GM23338 (cell line): ENCODE results near the gene L3MBTL4. TPM values are rescaled to one million over a fixed set of nuclear protein-coding genes. Genes with fewer than 3 reads are reported as not detected.

ENCODE experiments used
- ATAC-seq: fragments of 200-7000 bp; cut with Tn5 transposase; 3 replicates; pipeline ENCODE4 v1.9.1; 2020
- DNase-seq: peaks from one replicate; pipeline ENCODE4 v3.0.0-alpha.2; 2015; ENCODE audit warnings: low spot score
- H2AFZ ChIP-seq: fragments of 200-600 bp; sonication (generic); 2 replicates; pipeline ENCODE4 v1.8.0; 2016; ENCODE audit warnings: antibody characterized with exemption, mild to moderate bottlenecking, moderate library complexity
- H3F3A ChIP-seq: fragments of 200-600 bp; sonication (generic); replicated peaks from 2 replicates; pipeline ENCODE4 v1.8.0; 2017; ENCODE audit warnings: antibody characterized with exemption, mixed run types, low read depth
- H3K27ac ChIP-seq: fragments of 200-600 bp; sonication (generic); 2 replicates; pipeline ENCODE4 v1.6.1; 2016; ENCODE audit warnings: low read depth
- H3K27me3 ChIP-seq: fragments of 200-600 bp; sonication (generic); 2 replicates; pipeline ENCODE4 v1.8.0; 2016; ENCODE audit warnings: mild to moderate bottlenecking, mixed run types, moderate library complexity; ENCODE audit not compliant: insufficient read depth
- H3K36me3 ChIP-seq: fragments of 200-600 bp; sonication (generic); 2 replicates; pipeline ENCODE4 v1.8.0; 2016; ENCODE audit warnings: mild to moderate bottlenecking; ENCODE audit not compliant: insufficient read depth
- H3K4me1 ChIP-seq: fragments of 200-600 bp; sonication (generic); 2 replicates; pipeline ENCODE4 v1.8.0; 2016; ENCODE audit warnings: mild to moderate bottlenecking, moderate library complexity; ENCODE audit not compliant: insufficient read depth
- H3K4me2 ChIP-seq: fragments of 200-600 bp; sonication (generic); 2 replicates; pipeline ENCODE4 v1.7.1; 2017; ENCODE audit warnings: mixed run types
- H3K4me3 ChIP-seq: fragments of 200-600 bp; sonication (generic); 2 replicates; pipeline ENCODE4 v1.6.1; 2016; ENCODE audit warnings: mixed run types
- H3K79me2 ChIP-seq: fragments of 200-600 bp; sonication (generic); replicated peaks from 2 replicates; pipeline ENCODE4 v1.8.0; 2017; ENCODE audit warnings: mild to moderate bottlenecking; ENCODE audit not compliant: insufficient read depth
- H3K9me2 ChIP-seq: fragments of 200-600 bp; sonication (generic); 2 replicates; pipeline ENCODE4 v1.8.0; 2017; ENCODE audit not compliant: insufficient read depth
- H4K20me1 ChIP-seq: fragments of 200-600 bp; sonication (generic); replicated peaks from 2 replicates; pipeline ENCODE4 v1.8.0; 2017; ENCODE audit warnings: mild to moderate bottlenecking; ENCODE audit not compliant: insufficient read depth
- H3K27ac Mint-ChIP-seq: 2 replicates; pipeline ENCODE4 v1.8.0; 2020; ENCODE audit warnings: inconsistent platforms, mild to moderate bottlenecking, moderate library complexity, mixed read lengths
- H3K27me3 Mint-ChIP-seq: 3 replicates; pipeline ENCODE4 v1.8.0; 2022; ENCODE audit warnings: low read depth, mild to moderate bottlenecking, moderate library complexity, mixed read lengths, inconsistent platforms; ENCODE audit not compliant: insufficient read depth, poor library complexity
- H3K36me3 Mint-ChIP-seq: 3 replicates; pipeline ENCODE4 v1.8.0; 2021; ENCODE audit warnings: low read depth, mild to moderate bottlenecking, inconsistent platforms, moderate library complexity, mixed read lengths
- H3K4me1 Mint-ChIP-seq: 3 replicates; pipeline ENCODE4 v1.8.0; 2020; ENCODE audit warnings: mild to moderate bottlenecking, inconsistent platforms, mixed read lengths
- H3K4me3 Mint-ChIP-seq: 3 replicates; pipeline ENCODE4 v1.8.0; 2021; ENCODE audit warnings: moderate library complexity, mild to moderate bottlenecking, inconsistent platforms, mixed read lengths
- H3K9me3 Mint-ChIP-seq: 3 replicates; pipeline ENCODE4 v1.8.0; 2020; ENCODE audit warnings: moderate library complexity, mild to moderate bottlenecking, inconsistent platforms, mixed read lengths
- CREB1 ChIP-seq: fragments of 250-450 bp; sonication (Bioruptor Pico); IDR thresholded peaks from 2 replicates; pipeline ENCODE4 v1.5.0; 2020; ENCODE audit warnings: low read depth, mild to moderate bottlenecking, moderate library complexity
- EZH2 ChIP-seq: fragments of 200-600 bp; sonication (generic); IDR thresholded peaks from one replicate; pipeline ENCODE4 v1.8.0; 2017; ENCODE audit warnings: antibody characterized with exemption, mild to moderate bottlenecking, low read depth; ENCODE audit not compliant: unreplicated experiment
- EZH2phosphoT487 ChIP-seq: fragments of 200-600 bp; sonication (generic); IDR thresholded peaks from one replicate; pipeline ENCODE4 v1.8.1; 2018; ENCODE audit warnings: antibody characterized with exemption; ENCODE audit not compliant: unreplicated experiment
- JUNB ChIP-seq: IDR thresholded peaks from one replicate; pipeline ENCODE4 v1.6.1; 2016; ENCODE audit warnings: antibody characterized with exemption; ENCODE audit not compliant: unreplicated experiment
- NANOG ChIP-seq: IDR thresholded peaks from 2 replicates; pipeline ENCODE4 v1.6.1; 2016; ENCODE audit warnings: antibody characterized with exemption, borderline replicate concordance
- POLR2AphosphoS5 ChIP-seq: IDR thresholded peaks from 2 replicates; pipeline ENCODE4 v1.6.1; 2016; ENCODE audit warnings: antibody characterized with exemption, low read depth
- STAT1 ChIP-seq: IDR thresholded peaks from one replicate; pipeline ENCODE4 v1.6.1; 2016; ENCODE audit warnings: antibody characterized with exemption; ENCODE audit not compliant: unreplicated experiment
- ZNF114 ChIP-seq: fragments of 250-450 bp; sonication (Bioruptor Pico); IDR thresholded peaks from 2 replicates; pipeline ENCODE4 v1.5.0; 2020; ENCODE audit warnings: mild to moderate bottlenecking, moderate library complexity
- ZNF331 ChIP-seq: fragments of 250-450 bp; sonication (Bioruptor Pico); IDR thresholded peaks from 2 replicates; pipeline ENCODE4 v1.5.0; 2020; ENCODE audit warnings: low read depth, mild to moderate bottlenecking, moderate library complexity
- polyA plus RNA-seq: library from polyadenylated mRNA; unstranded; fragments of >200 nt; fragmentation: Nextera tagmentation; extraction: Ambion mirVana; gene quantifications from 2 replicates; pipeline ENCODE4 v1.2.1, GENCODE V29; 2016
- total RNA-seq: library from RNA; depleted of rRNA; stranded (reverse); fragments of >200 nt; shearing (Covaris generic); gene quantifications from 2 replicates; pipeline ENCODE4 v1.2.3, GENCODE V29; 2014
- TF ChIP-seq, protein P1 (sequence below): IDR thresholded peaks from one replicate; pipeline ENCODE4 v1.6.1; 2018; ENCODE audit warnings: antibody characterized with exemption; ENCODE audit not compliant: unreplicated experiment
- TF ChIP-seq, protein P2 (sequence below), 2 experiments: fragments of 200-600 bp in 1 of 2; sonication (generic) in 1 of 2; conservative IDR thresholded peaks; 2 replicates each; pipeline versions ENCODE4 v1.5.1 to v1.6.1; 2016 to 2017; ENCODE audit warnings: antibody characterized with exemption in 2 of 2, low read depth in 2 of 2, mild to moderate bottlenecking in 2 of 2, moderate library complexity in 1 of 2
- TF ChIP-seq, protein P3 (sequence below): IDR thresholded peaks from 2 replicates; pipeline ENCODE4 v1.6.1; 2016; ENCODE audit warnings: antibody characterized with exemption
- TF ChIP-seq, protein P4 (sequence below): fragments of 250-450 bp; sonication (Bioruptor Pico); IDR thresholded peaks from 2 replicates; pipeline ENCODE4 v1.5.0; 2020; ENCODE audit warnings: mild to moderate bottlenecking, moderate library complexity

Gene L3MBTL4
- total and polyA plus RNA-seq, 2 experiments from 2014 or later = 0.48 to 2.8 TPM

DNA sequence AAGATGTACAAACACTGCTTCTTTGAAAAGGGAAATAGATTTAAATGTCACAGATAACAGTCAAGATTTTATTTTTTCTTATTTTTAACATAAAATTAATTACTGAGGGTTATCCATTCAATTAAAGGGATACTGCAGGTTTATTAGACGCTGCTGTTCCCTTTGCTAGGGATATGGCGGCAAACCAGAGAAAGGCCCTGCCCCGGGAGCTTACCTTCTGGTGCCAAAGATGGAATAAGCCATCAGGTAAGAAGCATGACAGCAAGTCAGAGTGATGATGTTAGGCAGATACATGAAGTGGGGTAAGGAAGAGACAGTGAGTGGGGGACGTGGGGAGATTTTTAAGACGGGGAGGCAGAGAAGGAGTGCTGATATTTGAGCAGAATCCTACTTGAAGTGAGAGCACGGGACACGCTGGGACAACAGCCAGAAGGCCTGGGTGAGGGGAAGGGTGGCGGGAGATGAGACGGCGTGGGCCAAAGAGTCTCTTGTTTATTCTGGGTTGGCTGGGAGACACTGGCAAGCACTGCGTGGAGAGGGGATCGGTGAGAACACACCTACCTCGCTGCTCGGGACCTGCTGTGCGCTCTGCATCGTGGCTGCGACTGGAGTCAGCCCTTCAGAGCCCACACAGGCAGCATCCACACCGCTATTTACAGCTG lies 268.9 kb downstream of the L3MBTL4 start:
- no peaks in the 10 kb centered on the region for H3K9me2 ChIP-seq
- Mint-ChIP-seq H3K4me3 (no peak overlapping the region), H3K9me3 (no peaks in the 10 kb centered on the region), H3K27me3 (no peaks in the 10 kb centered on the region), H3K36me3 (no peaks in the 10 kb centered on the region), H3K27ac (no peak overlapping the region), H3K4me1 (peaks cover 7% of the 10 kb centered on the region; the same call in 2 of the 3 replicates)
- DNase-seq (peak; percentile 13), ATAC-seq (peak; percentile 89)
- H3K4me1 ChIP-seq = no peaks in the 10 kb centered on the region
- H3F3A ChIP-seq = no peaks in the 10 kb centered on the region
- no peak overlapping the region for H3K4me3 ChIP-seq
- no peaks in the 10 kb centered on the region for H3K36me3 ChIP-seq
- 0 out of 2 replicates have a peak overlapping the region, but pooled peaks have one; percentile 30 for H3K4me2 ChIP-seq
- H3K27ac ChIP-seq = no peak overlapping the region
- no peaks in the 10 kb centered on the region for H4K20me1 ChIP-seq
- TF ChIP-seq, protein P1, sequence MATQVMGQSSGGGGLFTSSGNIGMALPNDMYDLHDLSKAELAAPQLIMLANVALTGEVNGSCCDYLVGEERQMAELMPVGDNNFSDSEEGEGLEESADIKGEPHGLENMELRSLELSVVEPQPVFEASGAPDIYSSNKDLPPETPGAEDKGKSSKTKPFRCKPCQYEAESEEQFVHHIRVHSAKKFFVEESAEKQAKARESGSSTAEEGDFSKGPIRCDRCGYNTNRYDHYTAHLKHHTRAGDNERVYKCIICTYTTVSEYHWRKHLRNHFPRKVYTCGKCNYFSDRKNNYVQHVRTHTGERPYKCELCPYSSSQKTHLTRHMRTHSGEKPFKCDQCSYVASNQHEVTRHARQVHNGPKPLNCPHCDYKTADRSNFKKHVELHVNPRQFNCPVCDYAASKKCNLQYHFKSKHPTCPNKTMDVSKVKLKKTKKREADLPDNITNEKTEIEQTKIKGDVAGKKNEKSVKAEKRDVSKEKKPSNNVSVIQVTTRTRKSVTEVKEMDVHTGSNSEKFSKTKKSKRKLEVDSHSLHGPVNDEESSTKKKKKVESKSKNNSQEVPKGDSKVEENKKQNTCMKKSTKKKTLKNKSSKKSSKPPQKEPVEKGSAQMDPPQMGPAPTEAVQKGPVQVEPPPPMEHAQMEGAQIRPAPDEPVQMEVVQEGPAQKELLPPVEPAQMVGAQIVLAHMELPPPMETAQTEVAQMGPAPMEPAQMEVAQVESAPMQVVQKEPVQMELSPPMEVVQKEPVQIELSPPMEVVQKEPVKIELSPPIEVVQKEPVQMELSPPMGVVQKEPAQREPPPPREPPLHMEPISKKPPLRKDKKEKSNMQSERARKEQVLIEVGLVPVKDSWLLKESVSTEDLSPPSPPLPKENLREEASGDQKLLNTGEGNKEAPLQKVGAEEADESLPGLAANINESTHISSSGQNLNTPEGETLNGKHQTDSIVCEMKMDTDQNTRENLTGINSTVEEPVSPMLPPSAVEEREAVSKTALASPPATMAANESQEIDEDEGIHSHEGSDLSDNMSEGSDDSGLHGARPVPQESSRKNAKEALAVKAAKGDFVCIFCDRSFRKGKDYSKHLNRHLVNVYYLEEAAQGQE = no peak
- TF ChIP-seq, protein P2, sequence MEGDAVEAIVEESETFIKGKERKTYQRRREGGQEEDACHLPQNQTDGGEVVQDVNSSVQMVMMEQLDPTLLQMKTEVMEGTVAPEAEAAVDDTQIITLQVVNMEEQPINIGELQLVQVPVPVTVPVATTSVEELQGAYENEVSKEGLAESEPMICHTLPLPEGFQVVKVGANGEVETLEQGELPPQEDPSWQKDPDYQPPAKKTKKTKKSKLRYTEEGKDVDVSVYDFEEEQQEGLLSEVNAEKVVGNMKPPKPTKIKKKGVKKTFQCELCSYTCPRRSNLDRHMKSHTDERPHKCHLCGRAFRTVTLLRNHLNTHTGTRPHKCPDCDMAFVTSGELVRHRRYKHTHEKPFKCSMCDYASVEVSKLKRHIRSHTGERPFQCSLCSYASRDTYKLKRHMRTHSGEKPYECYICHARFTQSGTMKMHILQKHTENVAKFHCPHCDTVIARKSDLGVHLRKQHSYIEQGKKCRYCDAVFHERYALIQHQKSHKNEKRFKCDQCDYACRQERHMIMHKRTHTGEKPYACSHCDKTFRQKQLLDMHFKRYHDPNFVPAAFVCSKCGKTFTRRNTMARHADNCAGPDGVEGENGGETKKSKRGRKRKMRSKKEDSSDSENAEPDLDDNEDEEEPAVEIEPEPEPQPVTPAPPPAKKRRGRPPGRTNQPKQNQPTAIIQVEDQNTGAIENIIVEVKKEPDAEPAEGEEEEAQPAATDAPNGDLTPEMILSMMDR (conservative IDR thresholded peaks at IDR 0.05; ENCODE audit: low read depth in 2 of 2) = no peak
- no peak for TF ChIP-seq STAT1
- TF ChIP-seq ZNF331 (CRISPR knock-in tag) = no peak
- TF ChIP-seq JUNB = no peak
- no peak for TF ChIP-seq EZH2phosphoT487
- TF ChIP-seq, protein P3, sequence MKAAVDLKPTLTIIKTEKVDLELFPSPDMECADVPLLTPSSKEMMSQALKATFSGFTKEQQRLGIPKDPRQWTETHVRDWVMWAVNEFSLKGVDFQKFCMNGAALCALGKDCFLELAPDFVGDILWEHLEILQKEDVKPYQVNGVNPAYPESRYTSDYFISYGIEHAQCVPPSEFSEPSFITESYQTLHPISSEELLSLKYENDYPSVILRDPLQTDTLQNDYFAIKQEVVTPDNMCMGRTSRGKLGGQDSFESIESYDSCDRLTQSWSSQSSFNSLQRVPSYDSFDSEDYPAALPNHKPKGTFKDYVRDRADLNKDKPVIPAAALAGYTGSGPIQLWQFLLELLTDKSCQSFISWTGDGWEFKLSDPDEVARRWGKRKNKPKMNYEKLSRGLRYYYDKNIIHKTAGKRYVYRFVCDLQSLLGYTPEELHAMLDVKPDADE = no peak
- TF ChIP-seq CREB1 (CRISPR knock-in tag) = no peak
- TF ChIP-seq POLR2AphosphoS5 = no peak
- TF ChIP-seq, protein P4, sequence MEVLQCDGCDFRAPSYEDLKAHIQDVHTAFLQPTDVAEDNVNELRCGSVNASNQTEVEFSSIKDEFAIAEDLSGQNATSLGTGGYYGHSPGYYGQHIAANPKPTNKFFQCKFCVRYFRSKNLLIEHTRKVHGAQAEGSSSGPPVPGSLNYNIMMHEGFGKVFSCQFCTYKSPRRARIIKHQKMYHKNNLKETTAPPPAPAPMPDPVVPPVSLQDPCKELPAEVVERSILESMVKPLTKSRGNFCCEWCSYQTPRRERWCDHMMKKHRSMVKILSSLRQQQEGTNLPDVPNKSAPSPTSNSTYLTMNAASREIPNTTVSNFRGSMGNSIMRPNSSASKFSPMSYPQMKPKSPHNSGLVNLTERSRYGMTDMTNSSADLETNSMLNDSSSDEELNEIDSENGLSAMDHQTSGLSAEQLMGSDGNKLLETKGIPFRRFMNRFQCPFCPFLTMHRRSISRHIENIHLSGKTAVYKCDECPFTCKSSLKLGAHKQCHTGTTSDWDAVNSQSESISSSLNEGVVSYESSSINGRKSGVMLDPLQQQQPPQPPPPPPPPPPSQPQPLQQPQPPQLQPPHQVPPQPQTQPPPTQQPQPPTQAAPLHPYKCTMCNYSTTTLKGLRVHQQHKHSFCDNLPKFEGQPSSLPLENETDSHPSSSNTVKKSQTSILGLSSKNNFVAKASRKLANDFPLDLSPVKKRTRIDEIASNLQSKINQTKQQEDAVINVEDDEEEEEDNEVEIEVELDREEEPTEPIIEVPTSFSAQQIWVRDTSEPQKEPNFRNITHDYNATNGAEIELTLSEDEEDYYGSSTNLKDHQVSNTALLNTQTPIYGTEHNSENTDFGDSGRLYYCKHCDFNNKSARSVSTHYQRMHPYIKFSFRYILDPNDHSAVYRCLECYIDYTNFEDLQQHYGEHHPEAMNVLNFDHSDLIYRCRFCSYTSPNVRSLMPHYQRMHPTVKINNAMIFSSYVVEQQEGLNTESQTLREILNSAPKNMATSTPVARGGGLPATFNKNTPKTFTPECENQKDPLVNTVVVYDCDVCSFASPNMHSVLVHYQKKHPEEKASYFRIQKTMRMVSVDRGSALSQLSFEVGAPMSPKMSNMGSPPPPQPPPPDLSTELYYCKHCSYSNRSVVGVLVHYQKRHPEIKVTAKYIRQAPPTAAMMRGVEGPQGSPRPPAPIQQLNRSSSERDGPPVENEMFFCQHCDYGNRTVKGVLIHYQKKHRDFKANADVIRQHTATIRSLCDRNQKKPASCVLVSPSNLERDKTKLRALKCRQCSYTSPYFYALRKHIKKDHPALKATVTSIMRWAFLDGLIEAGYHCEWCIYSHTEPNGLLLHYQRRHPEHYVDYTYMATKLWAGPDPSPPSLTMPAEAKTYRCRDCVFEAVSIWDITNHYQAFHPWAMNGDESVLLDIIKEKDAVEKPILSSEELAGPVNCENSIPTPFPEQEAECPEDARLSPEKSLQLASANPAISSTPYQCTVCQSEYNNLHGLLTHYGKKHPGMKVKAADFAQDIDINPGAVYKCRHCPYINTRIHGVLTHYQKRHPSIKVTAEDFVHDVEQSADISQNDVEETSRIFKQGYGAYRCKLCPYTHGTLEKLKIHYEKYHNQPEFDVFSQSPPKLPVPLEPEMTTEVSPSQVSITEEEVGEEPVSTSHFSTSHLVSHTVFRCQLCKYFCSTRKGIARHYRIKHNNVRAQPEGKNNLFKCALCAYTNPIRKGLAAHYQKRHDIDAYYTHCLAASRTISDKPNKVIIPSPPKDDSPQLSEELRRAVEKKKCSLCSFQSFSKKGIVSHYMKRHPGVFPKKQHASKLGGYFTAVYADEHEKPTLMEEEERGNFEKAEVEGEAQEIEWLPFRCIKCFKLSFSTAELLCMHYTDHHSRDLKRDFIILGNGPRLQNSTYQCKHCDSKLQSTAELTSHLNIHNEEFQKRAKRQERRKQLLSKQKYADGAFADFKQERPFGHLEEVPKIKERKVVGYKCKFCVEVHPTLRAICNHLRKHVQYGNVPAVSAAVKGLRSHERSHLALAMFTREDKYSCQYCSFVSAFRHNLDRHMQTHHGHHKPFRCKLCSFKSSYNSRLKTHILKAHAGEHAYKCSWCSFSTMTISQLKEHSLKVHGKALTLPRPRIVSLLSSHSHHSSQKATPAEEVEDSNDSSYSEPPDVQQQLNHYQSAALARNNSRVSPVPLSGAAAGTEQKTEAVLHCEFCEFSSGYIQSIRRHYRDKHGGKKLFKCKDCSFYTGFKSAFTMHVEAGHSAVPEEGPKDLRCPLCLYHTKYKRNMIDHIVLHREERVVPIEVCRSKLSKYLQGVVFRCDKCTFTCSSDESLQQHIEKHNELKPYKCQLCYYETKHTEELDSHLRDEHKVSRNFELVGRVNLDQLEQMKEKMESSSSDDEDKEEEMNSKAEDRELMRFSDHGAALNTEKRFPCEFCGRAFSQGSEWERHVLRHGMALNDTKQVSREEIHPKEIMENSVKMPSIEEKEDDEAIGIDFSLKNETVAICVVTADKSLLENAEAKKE (CRISPR knock-in tag) = no peak
- TF ChIP-seq NANOG = no peak
- TF ChIP-seq EZH2 = no peak
- no peak for TF ChIP-seq ZNF114 (CRISPR knock-in tag)
- H3K27me3 ChIP-seq = no peaks in the 10 kb centered on the region
- H2AFZ ChIP-seq = peak overlapping the region; percentile 78; the same call in 1 of the 2 replicates
- H3K79me2 ChIP-seq = no peaks in the 10 kb centered on the region
